ENCODE results near the gene OTOGL.

- TF ChIP-seq CTCF (IDR thresholded peaks at IDR 0.05) (no peak), POLR2A (IDR thresholded peaks at IDR 0.05) (no peak), EP300 (IDR thresholded peaks at IDR 0.05) (no peak)
Measured at GRCh38 chr12:80419644-80420043, 320.3 kb downstream of the OTOGL start.

All from ovary (tissue), 3 donors.